GM12878 (cell line): ENCODE data around the gene ADAM15.

Experiments
- CTCF ChIP-seq, 3 experiments: IDR thresholded peaks in 2 of 3; conservative IDR thresholded peaks in 1 of 3; 2 replicates each; pipeline ENCODE4 v1.5.1; 2011; ENCODE audit warnings: low read depth in 3 of 3, low read length in 3 of 3, mild to moderate bottlenecking in 3 of 3, control low read depth in 2 of 3, moderate library complexity in 2 of 3, inconsistent platforms in 1 of 3, mixed read lengths in 1 of 3; ENCODE audit not compliant: control insufficient read depth in 2 of 3, insufficient read depth in 1 of 3; ENCODE audit errors: extremely low read depth in 1 of 3
- EP300 ChIP-seq, 2 experiments: fragments of 150-350 bp in 1 of 2; IDR thresholded peaks; 2 replicates each; pipeline ENCODE4 v1.6.1; 2011 to 2012; ENCODE audit warnings: low read depth in 2 of 2, low read length in 2 of 2, borderline replicate concordance in 1 of 2, improper control_type of control experiment in 1 of 2, inconsistent platforms in 1 of 2; ENCODE audit not compliant: control insufficient read depth in 1 of 2
- FOXK2 ChIP-seq: fragments of 450-650 bp; IDR thresholded peaks from 2 replicates; pipeline ENCODE4 v1.6.1; 2017; ENCODE audit warnings: mild to moderate bottlenecking, moderate library complexity
- FOXM1 ChIP-seq: IDR thresholded peaks from 2 replicates; pipeline ENCODE4 v1.6.1; 2012; ENCODE audit warnings: low read depth, mild to moderate bottlenecking, inconsistent platforms, low read length, moderate library complexity
- POLR2A ChIP-seq: IDR thresholded peaks from 2 replicates; pipeline ENCODE4 v1.6.1; 2011; ENCODE audit warnings: low read depth, mild to moderate bottlenecking, low read length
- REST ChIP-seq: IDR thresholded peaks from 2 replicates; pipeline ENCODE4 v1.6.1; 2012; ENCODE audit warnings: mild to moderate bottlenecking, low read depth, low read length
- SIN3A ChIP-seq: IDR thresholded peaks from 2 replicates; pipeline ENCODE4 v1.6.1; 2012; ENCODE audit warnings: low read depth, low read length, improper control_type of control experiment
- SUZ12 ChIP-seq: fragments of 200-600 bp; sonication (generic); IDR thresholded peaks from one replicate; pipeline ENCODE4 v1.6.1; 2018; ENCODE audit warnings: antibody characterized with exemption, mild to moderate bottlenecking; ENCODE audit not compliant: unreplicated experiment
- TCF7 ChIP-seq: IDR thresholded peaks from 2 replicates; pipeline ENCODE4 v1.6.1; 2014; ENCODE audit warnings: antibody characterized with exemption, borderline replicate concordance
- USF2 ChIP-seq: IDR thresholded peaks from 2 replicates; pipeline ENCODE4 v1.6.1; 2011; ENCODE audit warnings: low read depth, low read length, improper control_type of control experiment, borderline replicate concordance
- WRNIP1 ChIP-seq: IDR thresholded peaks from 2 replicates; pipeline ENCODE4 v1.6.1; 2011; ENCODE audit warnings: low read depth, low read length, improper control_type of control experiment, borderline replicate concordance
- ZBTB33 ChIP-seq: fragments of 450-650 bp; IDR thresholded peaks from 2 replicates; pipeline ENCODE4 v1.6.1; 2017; ENCODE audit warnings: mild to moderate bottlenecking
- ZNF24 ChIP-seq: fragments of 450-650 bp; IDR thresholded peaks from 2 replicates; pipeline ENCODE4 v1.6.1; 2017; ENCODE audit warnings: antibody characterized with exemption, mild to moderate bottlenecking

- TF ChIP-seq TCF7: no peak
- TF ChIP-seq WRNIP1: no peak
- no peak for TF ChIP-seq REST
- TF ChIP-seq ZNF24: no peak
- no peak for TF ChIP-seq POLR2A
- no peak for TF ChIP-seq CTCF (IDR thresholded peaks at IDR 0.05 in 2 of 3, conservative IDR thresholded peaks at IDR 0.05 in 1 of 3; ENCODE audit: control insufficient read depth in 2 of 3, extremely low read depth in 1 of 3, insufficient read depth in 1 of 3, low read depth in 3 of 3, low read length in 3 of 3)
- TF ChIP-seq SUZ12: no peak
- no peak for TF ChIP-seq ZBTB33
- no peak for TF ChIP-seq FOXM1
- TF ChIP-seq USF2: no peak
- no peak for TF ChIP-seq FOXK2
- TF ChIP-seq SIN3A: no peak
- no peak for TF ChIP-seq EP300 (IDR thresholded peaks at IDR 0.05; ENCODE audit: borderline replicate concordance in 1 of 2, control insufficient read depth in 1 of 2, low read depth in 2 of 2, low read length in 2 of 2)
Measured at GRCh38 chr1:155037851-155038441, 13.2 kb upstream of the ADAM15 start.
